ENCODE data around the gene HLA-DOB. TPM values are rescaled to one million over a fixed set of nuclear protein-coding genes. Genes with fewer than 3 reads are reported as not detected.

Gene HLA-DOB
- total RNA-seq, 1 donor from 2014 or later, result not detected

Other genes with a start within 250 kb of the HLA-DOB start
- gene HLA-DRB1, start 227.2 kb downstream of the HLA-DOB start, total RNA-seq (ENCODE audit: insufficient read depth, low replicate concordance), result 25.5 TPM
- gene HLA-DQA1, start 179.6 kb downstream of the HLA-DOB start, total RNA-seq (ENCODE audit: insufficient read depth, low replicate concordance), result not detected
- 0.24 TPM for gene HLA-DQB1, start 150.3 kb downstream of the HLA-DOB start, total RNA-seq (ENCODE audit: insufficient read depth, low replicate concordance)
- gene HLA-DQA2, start 75.6 kb downstream of the HLA-DOB start, total RNA-seq (ENCODE audit: insufficient read depth, low replicate concordance), result not detected
- gene HLA-DQB2, start 53.5 kb downstream of the HLA-DOB start, total RNA-seq (ENCODE audit: insufficient read depth, low replicate concordance), result 0.96 TPM
- gene TAP2, start 21.7 kb upstream of the HLA-DOB start, total RNA-seq (ENCODE audit: insufficient read depth, low replicate concordance), result 13.5 TPM
- 15.4 TPM for gene PSMB8, start 27.0 kb upstream of the HLA-DOB start, total RNA-seq (ENCODE audit: insufficient read depth, low replicate concordance)
- gene TAP1, start 36.7 kb upstream of the HLA-DOB start, total RNA-seq (ENCODE audit: insufficient read depth, low replicate concordance), result 25.0 TPM
- gene PSMB9, start 37.2 kb upstream of the HLA-DOB start, total RNA-seq (ENCODE audit: insufficient read depth, low replicate concordance), result 0.72 TPM
- 10.1 TPM for gene HLA-DMB, start 124.0 kb upstream of the HLA-DOB start, total RNA-seq (ENCODE audit: insufficient read depth, low replicate concordance)
- gene HLA-DMA, start 136.1 kb upstream of the HLA-DOB start, total RNA-seq (ENCODE audit: insufficient read depth, low replicate concordance), result 5.8 TPM
- gene BRD2, start 151.6 kb upstream of the HLA-DOB start, total RNA-seq (ENCODE audit: insufficient read depth, low replicate concordance), result 73.7 TPM
- 0.72 TPM for gene HLA-DOA, start 192.6 kb upstream of the HLA-DOB start, total RNA-seq (ENCODE audit: insufficient read depth, low replicate concordance)

Data from umbilical cord (tissue), 1 donor.